HPDE6-E6E7 (cell line): ENCODE data around the gene UBALD2.
"Not testable (repeated sequence)": the region's sequence is repeated elsewhere in the genome, so short reads cannot be mapped to it uniquely, and the experiment has no call there.

Source experiments
- DNase-seq: peaks from one replicate; pipeline ENCODE4 v3.0.0; 2011; ENCODE audit warnings: missing footprints; ENCODE audit errors: extremely low spot score

The UBALD2 gene

GRCh38 chr17:76264755-76265623, at the start of gene UBALD2:
Gene UBALD2, plus strand, starts transcription at chr17:76265348. Its CDS starts 158 bp downstream, at chr17:76265506.
- peak; percentile 98 for DNase-seq

GRCh38 chr17:76217081-76217480, 48.1 kb upstream of the UBALD2 start:
- no peak for DNase-seq

GRCh38 chr17:76219670-76220383, 45.3 kb upstream of the UBALD2 start:
- no peak for DNase-seq

GRCh38 chr17:76223802-76224201, 41.3 kb upstream of the UBALD2 start:
- DNase-seq = no peak

- DNase-seq = not testable (repeated sequence)
Measured at GRCh38 chr17:76225373-76226086, 39.6 kb upstream of the UBALD2 start.

GRCh38 chr17:76226749-76227148, 38.4 kb upstream of the UBALD2 start:
- DNase-seq = not testable (repeated sequence)

- no peak for DNase-seq
Measured at GRCh38 chr17:76232342-76232741, 32.8 kb upstream of the UBALD2 start.

- DNase-seq = no peak
Measured at GRCh38 chr17:76233588-76234353, 31.4 kb upstream of the UBALD2 start.

- DNase-seq = no peak
Measured at GRCh38 chr17:76234354-76234679, 30.8 kb upstream of the UBALD2 start.

GRCh38 chr17:76235883-76236282, 29.3 kb upstream of the UBALD2 start:
- DNase-seq = no peak

GRCh38 chr17:76236603-76237002, 28.5 kb upstream of the UBALD2 start:
- DNase-seq = no peak

- no peak for DNase-seq
Measured at GRCh38 chr17:76237859-76238313, 27.3 kb upstream of the UBALD2 start.

GRCh38 chr17:76238847-76239537, 26.2 kb upstream of the UBALD2 start:
- DNase-seq = no peak

- DNase-seq = no peak
Measured at GRCh38 chr17:76239538-76240274, 25.4 kb upstream of the UBALD2 start.

- DNase-seq = no peak
Measured at GRCh38 chr17:76240461-76241203, 24.5 kb upstream of the UBALD2 start, which contains the start of gene RNF157. Gene RNF157, minus strand, starts transcription at chr17:76240493. Its CDS starts 253 bp downstream, at chr17:76240240.

GRCh38 chr17:76241204-76241538, 24.0 kb upstream of the UBALD2 start:
- no peak for DNase-seq

- no peak for DNase-seq
Measured at GRCh38 chr17:76241691-76242255, 23.4 kb upstream of the UBALD2 start.

GRCh38 chr17:76243826-76244679, 21.1 kb upstream of the UBALD2 start:
- no peak for DNase-seq
